Breast epithelium (tissue), 4 donors: ENCODE data around the gene KLF12. TPM values are rescaled to one million over a fixed set of nuclear protein-coding genes. Genes with fewer than 3 reads are reported as not detected.

Experiments used
- DNase-seq, 2 donors: peaks; one replicate each; pipeline ENCODE4 v3.0.0-alpha.2; 2019; ENCODE audit warnings: low spot score in 2 of 2
- H3K27ac ChIP-seq, 2 donors: fragments of 200-600 bp; sonication (generic) in 1 of 2; one replicate each; pipeline ENCODE4 v1.5.1; 2016 to 2019; ENCODE audit warnings: mild to moderate bottlenecking in 1 of 2
- H3K27me3 ChIP-seq, 2 donors: fragments of 200-600 bp; sonication (generic) in 1 of 2; one replicate each; pipeline versions ENCODE4 v1.5.1 to v1.6.0; 2017 to 2019; ENCODE audit warnings: control low read depth in 1 of 2, mild to moderate bottlenecking in 1 of 2
- H3K36me3 ChIP-seq: fragments of 200-600 bp; one replicate; pipeline ENCODE4 v1.5.1; 2019
- H3K4me1 ChIP-seq, 2 donors: fragments of 200-600 bp; sonication (generic); one replicate each; pipeline ENCODE4 v1.5.1; 2016 to 2019; ENCODE audit warnings: control low read depth in 1 of 2
- H3K4me3 ChIP-seq, 3 donors: fragments of 200-600 bp; sonication (generic); 1 replicate in 2 of 3; 2 replicates in 1 of 3; pipeline ENCODE4 v1.5.1; 2016 to 2019; ENCODE audit warnings: mild to moderate bottlenecking in 3 of 3, moderate library complexity in 2 of 3
- H3K9me3 ChIP-seq, 2 donors: fragments of 200-600 bp; sonication (generic) in 1 of 2; one replicate each; pipeline ENCODE4 v1.5.1; 2016 to 2019; ENCODE audit warnings: control low read depth in 1 of 2
- CTCF ChIP-seq, 3 donors: fragments of 450-650 bp; IDR thresholded peaks; one replicate each; pipeline ENCODE4 v1.5.1; 2016 to 2017; ENCODE audit warnings: antibody characterized with exemption in 3 of 3, mild to moderate bottlenecking in 3 of 3, moderate library complexity in 3 of 3
- POLR2A ChIP-seq: fragments of 450-650 bp; IDR thresholded peaks from one replicate; pipeline ENCODE4 v1.6.1; 2016; ENCODE audit warnings: antibody characterized with exemption, mild to moderate bottlenecking, moderate library complexity
- POLR2AphosphoS5 ChIP-seq, 3 donors: sonication (generic); formaldehyde crosslinking; IDR thresholded peaks; one replicate each; pipeline ENCODE4 v1.6.1; 2017; ENCODE audit warnings: antibody characterized with exemption in 3 of 3
- intact Hi-C: fragments of 100-400 bp; cut with DNase I; formaldehyde crosslinking; loops from one replicate; pipeline ENCODE4 v1.15.1; 2023; ENCODE audit warnings: low total_unique reads
- total RNA-seq, 3 donors: library from RNA; depleted of rRNA; stranded (reverse); fragments of >200 nt; gene quantifications; one replicate each; pipeline ENCODE4 v1.1.0, GENCODE V29; 2016

KLF12 gene
- total RNA-seq, 3 donors from 2014 or later = 8.5 to 13.6 (median 9.8) TPM

GRCh38 chr13:74136084-74136658 is 2.0 kb upstream of the KLF12 start:
- Histone ChIP-seq H3K4me3 (peak overlapping the region; percentile 86 to 96 (median 89)), H3K27me3 (no peaks in the 10 kb centered on the region), H3K27ac (peak overlapping the region; percentile 90 to 93), H3K9me3 (no peaks in the 10 kb centered on the region), H3K4me1 (no peaks in the 10 kb centered on the region), H3K36me3 (no peaks in the 10 kb centered on the region)
- intact Hi-C loops = no loop called here
- TF ChIP-seq POLR2A = no peak
- TF ChIP-seq CTCF (IDR thresholded peaks at IDR 0.05) = no peak
- peak in 1 of 2 donors; percentile 52 for DNase-seq

- peak; percentile 33 to 56 for DNase-seq
- H3K4me1 ChIP-seq = no peaks in the 10 kb centered on the region
- H3K36me3 ChIP-seq = no peaks in the 10 kb centered on the region
- no peaks in the 10 kb centered on the region for H3K27me3 ChIP-seq
- TF ChIP-seq POLR2AphosphoS5 (IDR thresholded peaks at IDR 0.05) = peak in 2 of 3 donors; percentile 18 to 19
- TF ChIP-seq POLR2A = no peak
- no peak for TF ChIP-seq CTCF (IDR thresholded peaks at IDR 0.05)
- peak overlapping the region; percentile 90 to 93 for H3K27ac ChIP-seq
- peak overlapping the region; percentile 86 to 96 (median 89) for H3K4me3 ChIP-seq
- intact Hi-C loops = no loop called here
- H3K9me3 ChIP-seq = no peaks in the 10 kb centered on the region
These were observed 1.3 kb upstream of the KLF12 start for GRCh38 chr13:74135326-74136083.

- intact Hi-C loops = no loop called here
- H3K27ac ChIP-seq = peak overlapping the region; percentile 90 to 93
- no peaks in the 10 kb centered on the region for H3K27me3 ChIP-seq
- no peaks in the 10 kb centered on the region for H3K36me3 ChIP-seq
- DNase-seq = peak in 1 of 2 donors; percentile 54
- peak overlapping the region; percentile 86 to 96 (median 89) for H3K4me3 ChIP-seq
- TF ChIP-seq CTCF (IDR thresholded peaks at IDR 0.05) (no peak), POLR2AphosphoS5 (IDR thresholded peaks at IDR 0.05) (no peak), POLR2A (no peak)
- H3K4me1 ChIP-seq = no peaks in the 10 kb centered on the region
- H3K9me3 ChIP-seq = no peaks in the 10 kb centered on the region
These were observed 647 bp upstream of the KLF12 start for GRCh38 chr13:74134777-74135325.

- intact Hi-C loops = no loop called here
- DNase-seq = peak; percentile 73 to 76
- no peak for TF ChIP-seq CTCF (IDR thresholded peaks at IDR 0.05)
- peak in 2 of 3 donors; percentile 63 to 65 for TF ChIP-seq POLR2AphosphoS5 (IDR thresholded peaks at IDR 0.05)
- H3K27ac ChIP-seq = peak overlapping the region; percentile 90 to 93
- H3K4me1 ChIP-seq = no peaks in the 10 kb centered on the region
- H3K4me3 ChIP-seq = peak overlapping the region; percentile 86 to 96 (median 89)
- no peaks in the 10 kb centered on the region for H3K9me3 ChIP-seq
- no peaks in the 10 kb centered on the region for H3K27me3 ChIP-seq
- no peaks in the 10 kb centered on the region for H3K36me3 ChIP-seq
These were observed 475 bp downstream of the KLF12 start for GRCh38 chr13:74133657-74134201.
